Neural cell (in vitro differentiated cells): ENCODE data around the gene KIF16B. TPM values are rescaled to one million over a fixed set of nuclear protein-coding genes. Genes with fewer than 3 reads are reported as not detected.

Experiments
- H2AFZ ChIP-seq: fragments of 200-600, 300-800 bp; sonication (generic), shearing (Covaris generic); 2 replicates; pipeline ENCODE4 v1.6.0; 2014; ENCODE audit warnings: low read depth, mild to moderate bottlenecking, antibody characterized with exemption, low read length, moderate library complexity
- H3F3A ChIP-seq: fragments of 200-600 bp; shearing (Covaris generic); 2 replicates; pipeline ENCODE4 v1.6.1; 2016; ENCODE audit warnings: mild to moderate bottlenecking, moderate library complexity, mixed read lengths, antibody characterized with exemption, low read length; ENCODE audit not compliant: insufficient read depth, poor library complexity, severe bottlenecking
- H3K27ac ChIP-seq: fragments of 200-600, 300-800 bp; sonication (generic), shearing (Covaris generic); 2 replicates; pipeline ENCODE4 v1.5.1; 2014; ENCODE audit warnings: mild to moderate bottlenecking, low read length, moderate library complexity
- H3K27me3 ChIP-seq: fragments of 300-800, 200-600 bp; sonication (generic), shearing (Covaris generic); 2 replicates; pipeline ENCODE4 v1.6.0; 2014; ENCODE audit warnings: mild to moderate bottlenecking, low read depth, low read length, moderate library complexity; ENCODE audit not compliant: insufficient read depth
- H3K36me3 ChIP-seq: fragments of 300-800, 200-600 bp; sonication (generic), shearing (Covaris generic); 2 replicates; pipeline ENCODE4 v1.5.1; 2014; ENCODE audit warnings: mild to moderate bottlenecking, antibody characterized with exemption, low read length, moderate library complexity; ENCODE audit not compliant: insufficient read depth
- H3K4me2 ChIP-seq: fragments of 300-800, 200-600 bp; sonication (generic), shearing (Covaris generic); 2 replicates; pipeline ENCODE4 v1.6.0; 2014; ENCODE audit warnings: mild to moderate bottlenecking, low read length
- H3K4me3 ChIP-seq: fragments of 300-800, 200-600 bp; sonication (generic), shearing (Covaris generic); 2 replicates; pipeline ENCODE4 v1.5.1; 2014; ENCODE audit warnings: mild to moderate bottlenecking, low read length, moderate library complexity
- H3K79me2 ChIP-seq: fragments of 200-600 bp; shearing (Covaris generic); replicated peaks from 2 replicates; pipeline ENCODE4 v1.6.0; 2014; ENCODE audit warnings: mild to moderate bottlenecking, low read length, moderate library complexity; ENCODE audit not compliant: insufficient read depth
- H3K9ac ChIP-seq: fragments of 300-800, 200-600 bp; sonication (generic), shearing (Covaris generic); 2 replicates; pipeline ENCODE4 v1.6.1; 2016; ENCODE audit warnings: mild to moderate bottlenecking, low read length, mixed read lengths
- H3K9me2 ChIP-seq: fragments of 200-600 bp; shearing (Covaris generic); 2 replicates; pipeline ENCODE4 v1.6.1; 2016; ENCODE audit warnings: mild to moderate bottlenecking, low read length, mixed read lengths; ENCODE audit not compliant: insufficient read depth
- H3K9me3 ChIP-seq: fragments of 200-600, 300-800 bp; sonication (generic), shearing (Covaris generic); 2 replicates; pipeline ENCODE4 v1.6.1; 2016; ENCODE audit warnings: mild to moderate bottlenecking, mixed run types, low read length, moderate library complexity, mixed read lengths
- H4K20me1 ChIP-seq: fragments of 200-600 bp; shearing (Covaris generic); 2 replicates; pipeline ENCODE4 v1.6.1; 2016; ENCODE audit warnings: mild to moderate bottlenecking, mixed run types; ENCODE audit not compliant: insufficient read depth
- EP300 ChIP-seq: fragments of 450-650 bp; conservative IDR thresholded peaks from 2 replicates; pipeline ENCODE4 v1.6.1; 2014; ENCODE audit warnings: antibody characterized with exemption, mild to moderate bottlenecking, moderate library complexity; ENCODE audit not compliant: poor library complexity, severe bottlenecking
- EZH2 ChIP-seq: fragments of 200-600, 300-800 bp; shearing (Covaris generic), sonication (generic); IDR thresholded peaks from 2 replicates; pipeline ENCODE4 v1.6.1; 2014; ENCODE audit warnings: antibody characterized with exemption, low read length, borderline replicate concordance, mild to moderate bottlenecking; ENCODE audit not compliant: insufficient read depth, poor library complexity, severe bottlenecking
- MXI1 ChIP-seq: fragments of 450-650 bp; conservative IDR thresholded peaks from 2 replicates; pipeline ENCODE4 v1.6.1; 2014; ENCODE audit warnings: antibody characterized with exemption, mild to moderate bottlenecking; ENCODE audit not compliant: poor library complexity, severe bottlenecking
- POLR2AphosphoS5 ChIP-seq: IDR thresholded peaks from 2 replicates; pipeline ENCODE4 v1.6.1; 2012
- RAD21 ChIP-seq: fragments of 450-650 bp; conservative IDR thresholded peaks from 2 replicates; pipeline ENCODE4 v1.6.1; 2014; ENCODE audit warnings: antibody characterized with exemption, mild to moderate bottlenecking, moderate library complexity
- SMC3 ChIP-seq: fragments of 450-650 bp; conservative IDR thresholded peaks from 2 replicates; pipeline ENCODE4 v1.6.1; 2014; ENCODE audit warnings: antibody characterized with exemption, mild to moderate bottlenecking, moderate library complexity; ENCODE audit not compliant: poor library complexity
- TAF1 ChIP-seq: IDR thresholded peaks from 2 replicates; pipeline ENCODE4 v1.6.1; 2012; ENCODE audit warnings: low read depth
- polyA plus RNA-seq: library from polyadenylated mRNA; depleted of rRNA; stranded (reverse); fragments of >200 nt; gene quantifications from 2 replicates; pipeline ENCODE4 v1.2.3, GENCODE V29; 2014
- TF ChIP-seq, protein P1 (sequence below): fragments of 450-650 bp; IDR thresholded peaks from 2 replicates; pipeline ENCODE4 v1.5.1; 2014; ENCODE audit warnings: antibody characterized with exemption, mild to moderate bottlenecking, moderate library complexity; ENCODE audit not compliant: poor library complexity, severe bottlenecking
- TF ChIP-seq, protein P2 (sequence below): IDR thresholded peaks from 2 replicates; pipeline ENCODE4 v1.6.1; 2012; ENCODE audit warnings: borderline replicate concordance

KIF16B gene
- polyA plus RNA-seq, 1 donor from 2014 or later, result 3.8 TPM

DNA sequence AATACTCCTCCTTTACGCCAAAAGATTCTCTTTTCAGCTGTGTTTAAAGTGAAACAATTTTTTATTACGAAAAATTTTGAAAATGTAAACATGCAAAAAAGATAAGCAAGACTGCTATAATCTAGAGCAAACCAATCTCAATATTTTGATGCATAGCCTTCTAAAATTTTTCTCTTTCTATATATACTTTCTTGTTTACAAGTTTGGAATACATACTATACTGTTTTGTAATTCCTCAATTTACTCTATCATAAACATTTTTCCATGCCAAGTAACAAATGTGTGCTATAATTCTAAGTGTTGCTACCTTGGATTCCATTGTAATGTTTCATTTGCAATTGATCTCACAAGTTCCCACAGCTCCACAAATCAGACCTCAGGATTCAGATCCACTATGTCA is 43.1 kb upstream of the KIF16B start:
- no peaks in the 10 kb centered on the region for H3K36me3 ChIP-seq
- TF ChIP-seq MXI1, result no peak
- no peak for TF ChIP-seq TAF1
- TF ChIP-seq EZH2, result no peak
- TF ChIP-seq, protein P1, sequence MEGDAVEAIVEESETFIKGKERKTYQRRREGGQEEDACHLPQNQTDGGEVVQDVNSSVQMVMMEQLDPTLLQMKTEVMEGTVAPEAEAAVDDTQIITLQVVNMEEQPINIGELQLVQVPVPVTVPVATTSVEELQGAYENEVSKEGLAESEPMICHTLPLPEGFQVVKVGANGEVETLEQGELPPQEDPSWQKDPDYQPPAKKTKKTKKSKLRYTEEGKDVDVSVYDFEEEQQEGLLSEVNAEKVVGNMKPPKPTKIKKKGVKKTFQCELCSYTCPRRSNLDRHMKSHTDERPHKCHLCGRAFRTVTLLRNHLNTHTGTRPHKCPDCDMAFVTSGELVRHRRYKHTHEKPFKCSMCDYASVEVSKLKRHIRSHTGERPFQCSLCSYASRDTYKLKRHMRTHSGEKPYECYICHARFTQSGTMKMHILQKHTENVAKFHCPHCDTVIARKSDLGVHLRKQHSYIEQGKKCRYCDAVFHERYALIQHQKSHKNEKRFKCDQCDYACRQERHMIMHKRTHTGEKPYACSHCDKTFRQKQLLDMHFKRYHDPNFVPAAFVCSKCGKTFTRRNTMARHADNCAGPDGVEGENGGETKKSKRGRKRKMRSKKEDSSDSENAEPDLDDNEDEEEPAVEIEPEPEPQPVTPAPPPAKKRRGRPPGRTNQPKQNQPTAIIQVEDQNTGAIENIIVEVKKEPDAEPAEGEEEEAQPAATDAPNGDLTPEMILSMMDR, result no peak
- no peak for TF ChIP-seq SMC3
- TF ChIP-seq POLR2AphosphoS5, result no peak
- TF ChIP-seq EP300, result no peak
- TF ChIP-seq, protein P2, sequence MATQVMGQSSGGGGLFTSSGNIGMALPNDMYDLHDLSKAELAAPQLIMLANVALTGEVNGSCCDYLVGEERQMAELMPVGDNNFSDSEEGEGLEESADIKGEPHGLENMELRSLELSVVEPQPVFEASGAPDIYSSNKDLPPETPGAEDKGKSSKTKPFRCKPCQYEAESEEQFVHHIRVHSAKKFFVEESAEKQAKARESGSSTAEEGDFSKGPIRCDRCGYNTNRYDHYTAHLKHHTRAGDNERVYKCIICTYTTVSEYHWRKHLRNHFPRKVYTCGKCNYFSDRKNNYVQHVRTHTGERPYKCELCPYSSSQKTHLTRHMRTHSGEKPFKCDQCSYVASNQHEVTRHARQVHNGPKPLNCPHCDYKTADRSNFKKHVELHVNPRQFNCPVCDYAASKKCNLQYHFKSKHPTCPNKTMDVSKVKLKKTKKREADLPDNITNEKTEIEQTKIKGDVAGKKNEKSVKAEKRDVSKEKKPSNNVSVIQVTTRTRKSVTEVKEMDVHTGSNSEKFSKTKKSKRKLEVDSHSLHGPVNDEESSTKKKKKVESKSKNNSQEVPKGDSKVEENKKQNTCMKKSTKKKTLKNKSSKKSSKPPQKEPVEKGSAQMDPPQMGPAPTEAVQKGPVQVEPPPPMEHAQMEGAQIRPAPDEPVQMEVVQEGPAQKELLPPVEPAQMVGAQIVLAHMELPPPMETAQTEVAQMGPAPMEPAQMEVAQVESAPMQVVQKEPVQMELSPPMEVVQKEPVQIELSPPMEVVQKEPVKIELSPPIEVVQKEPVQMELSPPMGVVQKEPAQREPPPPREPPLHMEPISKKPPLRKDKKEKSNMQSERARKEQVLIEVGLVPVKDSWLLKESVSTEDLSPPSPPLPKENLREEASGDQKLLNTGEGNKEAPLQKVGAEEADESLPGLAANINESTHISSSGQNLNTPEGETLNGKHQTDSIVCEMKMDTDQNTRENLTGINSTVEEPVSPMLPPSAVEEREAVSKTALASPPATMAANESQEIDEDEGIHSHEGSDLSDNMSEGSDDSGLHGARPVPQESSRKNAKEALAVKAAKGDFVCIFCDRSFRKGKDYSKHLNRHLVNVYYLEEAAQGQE, result no peak
- no peak for TF ChIP-seq RAD21
- no peak overlapping the region for H3K4me3 ChIP-seq
- no peaks in the 10 kb centered on the region for H3K9me3 ChIP-seq
- H2AFZ ChIP-seq, result no peak overlapping the region
- no peaks in the 10 kb centered on the region for H3K27me3 ChIP-seq
- H4K20me1 ChIP-seq, result no peaks in the 10 kb centered on the region
- H3F3A ChIP-seq, result no peaks in the 10 kb centered on the region
- no peak overlapping the region for H3K9ac ChIP-seq
- H3K9me2 ChIP-seq, result no peaks in the 10 kb centered on the region
- H3K27ac ChIP-seq, result no peak overlapping the region
- no peak overlapping the region for H3K4me2 ChIP-seq
- H3K79me2 ChIP-seq, result no peaks in the 10 kb centered on the region

DNA sequence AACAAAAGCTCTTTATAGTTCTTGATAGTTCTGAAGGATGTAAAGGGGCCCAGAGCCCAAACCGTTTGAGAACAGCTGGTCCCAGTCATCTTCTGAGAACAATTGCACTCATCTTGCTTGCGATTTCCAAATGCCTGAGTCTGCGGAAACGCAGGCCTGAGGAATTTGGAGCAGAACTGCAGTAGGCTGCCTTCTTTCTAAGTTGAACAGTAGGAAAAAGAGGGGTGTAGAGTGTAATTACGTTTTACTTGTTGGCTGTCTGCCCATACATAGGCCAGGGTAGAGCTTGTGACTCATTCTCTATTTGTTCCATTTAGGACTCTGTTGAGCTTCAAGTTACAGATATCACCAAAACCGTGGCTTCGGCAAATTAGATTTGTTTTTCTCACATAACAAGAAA is 42.0 kb upstream of the KIF16B start:
- Histone ChIP-seq H4K20me1 (no peaks in the 10 kb centered on the region), H3K4me3 (no peak overlapping the region), H3F3A (no peaks in the 10 kb centered on the region), H3K27ac (no peak overlapping the region), H3K9ac (no peak overlapping the region), H2AFZ (no peak overlapping the region), H3K36me3 (no peaks in the 10 kb centered on the region), H3K27me3 (no peaks in the 10 kb centered on the region), H3K79me2 (no peaks in the 10 kb centered on the region), H3K9me2 (no peaks in the 10 kb centered on the region), H3K9me3 (no peaks in the 10 kb centered on the region), H3K4me2 (no peak overlapping the region)
- no peak for TF ChIP-seq EZH2
- TF ChIP-seq SMC3, result no peak
- TF ChIP-seq, protein P2, result no peak
- no peak for TF ChIP-seq EP300
- TF ChIP-seq RAD21, result no peak
- no peak for TF ChIP-seq POLR2AphosphoS5
- no peak for TF ChIP-seq TAF1
- TF ChIP-seq, protein P1, result no peak
- no peak for TF ChIP-seq MXI1
